HCT116 (cell line): ENCODE measurements around the gene PLCL2. TPM values are rescaled to one million over a fixed set of nuclear protein-coding genes. Genes with fewer than 3 reads are reported as not detected.

Experiments
- ATAC-seq: fragments of 200-7000 bp; cut with Tn5 transposase; 2 replicates; pipeline ENCODE4 v1.9.1; 2020; ENCODE audit warnings: mild to moderate bottlenecking, moderate library complexity
- BruUV-seq: library from RNA; stranded (reverse); fragments of 400-500 nt; replicated peaks from 2 replicates; lab custom pipeline; 2021; lab: Mats Ljungman, UMichigan
- CTCF ChIA-PET: fragments of 300-600 bp; sonication (Branson Sonifier 250); formaldehyde crosslinking; loops from one replicate; lab custom pipeline; 2021; ENCODE audit warnings: antibody characterized with exemption; lab: Charles Lee
- POLR2A ChIA-PET: fragments of 300-600, 350-600 bp; sonication (Branson Sonifier 250); formaldehyde crosslinking; loops from one replicate; lab custom pipeline; 2021; ENCODE audit warnings: antibody characterized with exemption; lab: Charles Lee
- RAD21 ChIA-PET, 2 experiments: fragments of 300-600 bp; sonication (Branson Sonifier 250); formaldehyde crosslinking; loops; one replicate each; lab custom pipeline; 2023; ENCODE audit warnings: low total read pairs in 2 of 2; ENCODE audit not compliant: uncharacterized antibody in 2 of 2, unreplicated experiment in 2 of 2, low non-redundant PET in 1 of 2; lab: Charles Lee
- DNase-seq: peaks from one replicate; pipeline ENCODE4 v3.0.0-alpha.2; 2010; ENCODE audit warnings: low read depth, low spot score
- H2AFZ ChIP-seq: fragments of 200-600 bp; shearing (Covaris generic), sonication (generic); 2 replicates; pipeline ENCODE4 v1.6.1; 2017; ENCODE audit warnings: low read depth, mixed run types, mixed read lengths, antibody characterized with exemption, low read length; ENCODE audit not compliant: poor library complexity, severe bottlenecking
- H3K27ac ChIP-seq: 2 replicates; pipeline ENCODE4 v1.5.1; 2012; ENCODE audit warnings: low read depth, low read length
- H3K27me3 ChIP-seq: fragments of 200-600 bp; sonication (generic); 2 replicates; pipeline ENCODE4 v1.6.1; 2016; ENCODE audit warnings: mixed run types, low read length, mixed read lengths; ENCODE audit not compliant: insufficient read depth
- H3K36me3 ChIP-seq, 2 experiments: fragments of 200-500 bp in 1 of 2; fragments of 200-600 bp in 1 of 2; sonication (Bioruptor generic) in 1 of 2; sonication (generic) in 1 of 2; 2 replicates each; pipeline versions ENCODE4 v1.5.1 to v1.6.1; 2014 to 2016; ENCODE audit warnings: low read length in 2 of 2, inconsistent platforms in 1 of 2, mixed read lengths in 1 of 2, mixed run types in 1 of 2; ENCODE audit not compliant: insufficient read depth in 2 of 2, control insufficient read depth in 1 of 2
- H3K4me1 ChIP-seq, 2 experiments: fragments of 200-600 bp in 1 of 2; sonication (generic) in 1 of 2; 2 replicates each; pipeline versions ENCODE4 v1.5.1 to v1.6.1; 2012 to 2017; ENCODE audit warnings: low read length in 2 of 2, inconsistent platforms in 1 of 2, mild to moderate bottlenecking in 1 of 2, mixed read lengths in 1 of 2, mixed run types in 1 of 2, moderate library complexity in 1 of 2; ENCODE audit not compliant: insufficient read depth in 2 of 2, control insufficient read depth in 1 of 2
- H3K4me2 ChIP-seq: fragments of 200-600 bp; sonication (generic); 2 replicates; pipeline ENCODE4 v1.6.1; 2017; ENCODE audit warnings: mixed run types, low read length, mixed read lengths
- H3K4me3 ChIP-seq, 2 experiments: fragments of 200-600 bp in 1 of 2; sonication (generic) in 1 of 2; replicated peaks in 1 of 2; 2 replicates each; pipeline ENCODE4 v1.5.1; 2011 to 2016; ENCODE audit warnings: low read length in 2 of 2, control low read depth in 1 of 2, low read depth in 1 of 2, mild to moderate bottlenecking in 1 of 2, mixed read lengths in 1 of 2, mixed run types in 1 of 2
- H3K79me2 ChIP-seq: fragments of 200-600 bp; sonication (generic); 2 replicates; pipeline ENCODE4 v1.6.1; 2017; ENCODE audit warnings: mild to moderate bottlenecking, mixed run types, low read length, moderate library complexity, mixed read lengths; ENCODE audit not compliant: insufficient read depth
- H3K9ac ChIP-seq: fragments of 200-600 bp; sonication (generic); 2 replicates; pipeline ENCODE4 v1.6.1; 2016; ENCODE audit warnings: low read length, mixed read lengths
- H3K9me2 ChIP-seq: fragments of 200-600 bp; sonication (generic), shearing (Covaris generic); 2 replicates; pipeline ENCODE4 v1.6.1; 2017; ENCODE audit warnings: mixed run types, mild to moderate bottlenecking, moderate library complexity; ENCODE audit not compliant: insufficient read depth
- H3K9me3 ChIP-seq, 2 experiments: fragments of 200-500 bp in 1 of 2; fragments of 200-600 bp in 1 of 2; sonication (Bioruptor generic) in 1 of 2; sonication (generic) in 1 of 2; 2 replicates each; pipeline ENCODE4 v1.6.1; 2014 to 2017; ENCODE audit warnings: low read length in 2 of 2, mixed read lengths in 2 of 2, inconsistent platforms in 1 of 2, low read depth in 1 of 2, mild to moderate bottlenecking in 1 of 2, mixed run types in 1 of 2, moderate library complexity in 1 of 2; ENCODE audit not compliant: control insufficient read depth in 1 of 2, insufficient read depth in 1 of 2
- H4K20me1 ChIP-seq: fragments of 200-600 bp; sonication (generic), shearing (Covaris generic); 2 replicates; pipeline ENCODE4 v1.6.1; 2017; ENCODE audit warnings: mixed run types, mild to moderate bottlenecking, moderate library complexity; ENCODE audit not compliant: insufficient read depth
- ATF3 ChIP-seq: IDR thresholded peaks from 2 replicates; pipeline ENCODE4 v1.6.1; 2012
- CBX3 ChIP-seq: IDR thresholded peaks from 2 replicates; pipeline ENCODE4 v1.6.1; 2012; ENCODE audit warnings: low read depth
- CEBPB ChIP-seq: IDR thresholded peaks from 2 replicates; pipeline ENCODE4 v1.6.1; 2012; ENCODE audit warnings: low read depth
- EGR1 ChIP-seq: IDR thresholded peaks from 2 replicates; pipeline ENCODE4 v1.6.1; 2012; ENCODE audit warnings: low read depth
- ELF1 ChIP-seq: IDR thresholded peaks from 2 replicates; pipeline ENCODE4 v1.6.1; 2012; ENCODE audit warnings: low read depth, borderline replicate concordance
- EZH2phosphoT487 ChIP-seq: fragments of 200-600 bp; IDR thresholded peaks from 2 replicates; pipeline ENCODE4 v1.6.1; 2018; ENCODE audit warnings: antibody characterized with exemption, borderline replicate concordance
- JUND ChIP-seq: IDR thresholded peaks from 2 replicates; pipeline ENCODE4 v1.6.1; 2012
- MAX ChIP-seq: IDR thresholded peaks from 2 replicates; pipeline ENCODE4 v1.6.1; 2012
- POLR2A ChIP-seq: IDR thresholded peaks from 2 replicates; pipeline ENCODE4 v1.7.0; 2011; ENCODE audit warnings: borderline replicate concordance; ENCODE audit not compliant: insufficient read depth, insufficient read length; ENCODE audit errors: extremely low read depth
- POLR2AphosphoS5 ChIP-seq: IDR thresholded peaks from 2 replicates; pipeline ENCODE4 v1.6.1; 2011; ENCODE audit warnings: mild to moderate bottlenecking, low read depth, low read length, moderate library complexity
- RAD21 ChIP-seq: IDR thresholded peaks from 2 replicates; pipeline ENCODE4 v1.6.1; 2012; ENCODE audit warnings: low read depth, mild to moderate bottlenecking
- SIN3A ChIP-seq: IDR thresholded peaks from 2 replicates; pipeline ENCODE4 v1.6.1; 2012; ENCODE audit warnings: low read depth
- SRF ChIP-seq: IDR thresholded peaks from 2 replicates; pipeline ENCODE4 v1.6.1; 2012; ENCODE audit warnings: low read depth
- ZFX ChIP-seq: fragments of 450-650 bp; IDR thresholded peaks from 2 replicates; pipeline ENCODE4 v1.6.1; 2017
- intact Hi-C: fragments of 100-400 bp; cut with micrococcal nuclease; formaldehyde crosslinking; loops from 2 replicates; pipeline ENCODE4 v1.10.0; 2022
- total RNA-seq: library from RNA; stranded (reverse); gene quantifications from one replicate; pipeline ENCODE4 v1.2.1, GENCODE V29; 2021; ENCODE audit not compliant: unreplicated experiment
- TF ChIP-seq, protein P1 (sequence below): IDR thresholded peaks from 2 replicates; pipeline ENCODE4 v1.6.1; 2011; ENCODE audit warnings: mild to moderate bottlenecking, low read length, moderate library complexity; ENCODE audit not compliant: insufficient replicate concordance; ENCODE audit errors: extremely low read depth

Gene PLCL2
- total RNA-seq, 1 experiment from 2014 or later = 2.2 TPM

GRCh38 chr3:16844222-16844621 is 40.5 kb upstream of the PLCL2 start (continued):
- TF ChIP-seq, protein P1, sequence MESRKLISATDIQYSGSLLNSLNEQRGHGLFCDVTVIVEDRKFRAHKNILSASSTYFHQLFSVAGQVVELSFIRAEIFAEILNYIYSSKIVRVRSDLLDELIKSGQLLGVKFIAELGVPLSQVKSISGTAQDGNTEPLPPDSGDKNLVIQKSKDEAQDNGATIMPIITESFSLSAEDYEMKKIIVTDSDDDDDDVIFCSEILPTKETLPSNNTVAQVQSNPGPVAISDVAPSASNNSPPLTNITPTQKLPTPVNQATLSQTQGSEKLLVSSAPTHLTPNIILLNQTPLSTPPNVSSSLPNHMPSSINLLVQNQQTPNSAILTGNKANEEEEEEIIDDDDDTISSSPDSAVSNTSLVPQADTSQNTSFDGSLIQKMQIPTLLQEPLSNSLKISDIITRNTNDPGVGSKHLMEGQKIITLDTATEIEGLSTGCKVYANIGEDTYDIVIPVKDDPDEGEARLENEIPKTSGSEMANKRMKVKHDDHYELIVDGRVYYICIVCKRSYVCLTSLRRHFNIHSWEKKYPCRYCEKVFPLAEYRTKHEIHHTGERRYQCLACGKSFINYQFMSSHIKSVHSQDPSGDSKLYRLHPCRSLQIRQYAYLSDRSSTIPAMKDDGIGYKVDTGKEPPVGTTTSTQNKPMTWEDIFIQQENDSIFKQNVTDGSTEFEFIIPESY = no peak
- TF ChIP-seq CEBPB (no peak), POLR2A (no peak), EZH2phosphoT487 (no peak), ZFX (no peak), EGR1 (no peak), RAD21 (no peak), MAX (no peak), POLR2AphosphoS5 (no peak), JUND (no peak), CBX3 (no peak), ATF3 (no peak), ELF1 (no peak)

- H3K9me2 ChIP-seq = no peaks in the 10 kb centered on the region
- no peak overlapping the region for H2AFZ ChIP-seq
- DNase-seq = no peak
- no peaks in the 10 kb centered on the region for H3K79me2 ChIP-seq
- no peaks in the 10 kb centered on the region for H3K9me3 ChIP-seq
- ChIA-PET POLR2A (no interaction called here), CTCF (no interaction called here), RAD21 (no interaction called here)
- no peaks in the 10 kb centered on the region for H3K36me3 ChIP-seq
- no peaks in the 10 kb centered on the region for H4K20me1 ChIP-seq
- no peak for ATAC-seq
- H3K4me1 ChIP-seq = no peaks in the 10 kb centered on the region
- intact Hi-C loops = no loop called here
- no peak overlapping the region for H3K4me3 ChIP-seq
- TF ChIP-seq SRF (no peak), POLR2A (no peak), EZH2phosphoT487 (no peak), SIN3A (no peak), ZFX (no peak)
- H3K27ac ChIP-seq = no peak overlapping the region
- BruUV-seq = no TSS peak
- H3K27me3 ChIP-seq = no peaks in the 10 kb centered on the region
- H3K9ac ChIP-seq = no peak overlapping the region
- no peak overlapping the region for H3K4me2 ChIP-seq
Observed at GRCh38 chr3:16844791-16845190, 40.0 kb upstream of the PLCL2 start.
